ENCODE data around the gene CCDC12.

Gene CCDC12

GRCh38 chr3:47018269-47018611 lies 41.7 kb upstream of the CCDC12 start:
- H3K4me3 ChIP-seq (ENCODE audit: low read depth, low read length): peak overlapping the region; percentile 40
- no peak for DNase-seq (ENCODE audit: low read depth)
- TF ChIP-seq, protein P1, sequence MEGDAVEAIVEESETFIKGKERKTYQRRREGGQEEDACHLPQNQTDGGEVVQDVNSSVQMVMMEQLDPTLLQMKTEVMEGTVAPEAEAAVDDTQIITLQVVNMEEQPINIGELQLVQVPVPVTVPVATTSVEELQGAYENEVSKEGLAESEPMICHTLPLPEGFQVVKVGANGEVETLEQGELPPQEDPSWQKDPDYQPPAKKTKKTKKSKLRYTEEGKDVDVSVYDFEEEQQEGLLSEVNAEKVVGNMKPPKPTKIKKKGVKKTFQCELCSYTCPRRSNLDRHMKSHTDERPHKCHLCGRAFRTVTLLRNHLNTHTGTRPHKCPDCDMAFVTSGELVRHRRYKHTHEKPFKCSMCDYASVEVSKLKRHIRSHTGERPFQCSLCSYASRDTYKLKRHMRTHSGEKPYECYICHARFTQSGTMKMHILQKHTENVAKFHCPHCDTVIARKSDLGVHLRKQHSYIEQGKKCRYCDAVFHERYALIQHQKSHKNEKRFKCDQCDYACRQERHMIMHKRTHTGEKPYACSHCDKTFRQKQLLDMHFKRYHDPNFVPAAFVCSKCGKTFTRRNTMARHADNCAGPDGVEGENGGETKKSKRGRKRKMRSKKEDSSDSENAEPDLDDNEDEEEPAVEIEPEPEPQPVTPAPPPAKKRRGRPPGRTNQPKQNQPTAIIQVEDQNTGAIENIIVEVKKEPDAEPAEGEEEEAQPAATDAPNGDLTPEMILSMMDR (IDR thresholded peaks at IDR 0.05; ENCODE audit: low read depth, low read length): no peak
- TF ChIP-seq, protein P2, sequence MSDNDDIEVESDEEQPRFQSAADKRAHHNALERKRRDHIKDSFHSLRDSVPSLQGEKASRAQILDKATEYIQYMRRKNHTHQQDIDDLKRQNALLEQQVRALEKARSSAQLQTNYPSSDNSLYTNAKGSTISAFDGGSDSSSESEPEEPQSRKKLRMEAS (IDR thresholded peaks at IDR 0.05; ENCODE audit: low read depth, low read length): no peak
- no peak for TF ChIP-seq MYC (IDR thresholded peaks at IDR 0.05; ENCODE audit: low read depth, low read length)
- no peak for TF ChIP-seq POLR2A (IDR thresholded peaks at IDR 0.05; ENCODE audit: extremely low read depth, insufficient read length)

GRCh38 chr3:47017504-47018268 lies 41.1 kb upstream of the CCDC12 start:
- TF ChIP-seq, protein P1 (IDR thresholded peaks at IDR 0.05; ENCODE audit: low read depth, low read length): no peak
- TF ChIP-seq, protein P2 (IDR thresholded peaks at IDR 0.05; ENCODE audit: low read depth, low read length): peak; percentile 54
- TF ChIP-seq MYC (IDR thresholded peaks at IDR 0.05; ENCODE audit: low read depth, low read length): 0 out of 2 replicates have a peak, but pooled peaks have one; percentile 12
- DNase-seq (ENCODE audit: low read depth): peak; percentile 84
- peak overlapping the region; percentile 40 for H3K4me3 ChIP-seq (ENCODE audit: low read depth, low read length)

GRCh38 chr3:47016934-47017435 lies 40.4 kb upstream of the CCDC12 start:
- peak overlapping the region; percentile 40 for H3K4me3 ChIP-seq (ENCODE audit: low read depth, low read length)
- peak; percentile 97 for DNase-seq (ENCODE audit: low read depth)
- peak; percentile 26; the same call in 1 of the 2 replicates for TF ChIP-seq MYC (IDR thresholded peaks at IDR 0.05; ENCODE audit: low read depth, low read length)
- TF ChIP-seq POLR2A (IDR thresholded peaks at IDR 0.05; ENCODE audit: extremely low read depth, insufficient read length): no peak
- TF ChIP-seq, protein P1 (IDR thresholded peaks at IDR 0.05; ENCODE audit: low read depth, low read length): no peak

DNA sequence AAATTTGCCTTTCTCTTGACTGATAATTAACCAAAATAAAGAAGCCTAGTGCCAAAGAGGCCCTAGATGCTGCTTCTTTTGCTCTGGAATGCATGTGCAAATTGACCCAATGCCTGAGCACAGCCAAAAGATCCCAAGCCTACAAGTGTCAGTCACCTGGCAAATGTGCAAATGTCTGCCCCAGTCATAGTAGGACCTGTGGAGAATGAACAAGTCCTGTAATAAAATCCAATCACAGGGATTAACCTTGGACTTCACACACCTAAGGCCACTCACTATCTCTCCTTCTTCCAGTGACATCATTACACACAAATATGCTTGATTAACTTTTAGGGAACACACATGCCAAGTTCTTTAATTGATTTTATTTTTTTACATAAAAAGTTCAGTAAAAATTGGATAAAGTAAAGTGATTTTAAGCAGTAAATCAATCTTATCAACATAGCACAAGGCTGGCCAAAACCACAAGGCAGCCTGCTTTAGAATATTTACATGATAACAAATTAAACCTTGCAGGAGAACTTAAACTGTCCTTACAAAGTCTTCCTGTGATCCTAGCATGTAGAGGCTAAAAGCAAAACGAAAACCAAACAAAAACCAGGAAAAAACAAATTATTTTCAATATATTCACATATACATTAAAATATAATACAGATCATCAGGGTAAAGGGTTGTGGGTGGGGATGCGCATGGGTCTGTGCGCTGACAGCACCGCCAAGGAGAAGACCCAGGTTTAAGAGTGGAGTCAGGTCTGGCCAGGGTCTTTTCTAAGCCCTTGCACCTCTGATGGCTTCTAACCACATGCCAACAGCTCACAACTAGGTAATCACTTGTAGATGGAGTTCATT lies 39.8 kb upstream of the CCDC12 start:
- no peak for TF ChIP-seq POLR2A (IDR thresholded peaks at IDR 0.05; ENCODE audit: extremely low read depth, insufficient read length)
- TF ChIP-seq, protein P1 (IDR thresholded peaks at IDR 0.05; ENCODE audit: low read depth, low read length): no peak
- TF ChIP-seq, protein P2 (IDR thresholded peaks at IDR 0.05; ENCODE audit: low read depth, low read length): no peak
- no peak for TF ChIP-seq MYC (IDR thresholded peaks at IDR 0.05; ENCODE audit: low read depth, low read length)
- H3K4me3 ChIP-seq (ENCODE audit: low read depth, low read length): peak overlapping the region; percentile 4
- DNase-seq (ENCODE audit: low read depth): no peak

- DNase-seq (ENCODE audit: low read depth): no peak
- H3K4me3 ChIP-seq (ENCODE audit: low read depth, low read length): no peak overlapping the region
- TF ChIP-seq POLR2A (IDR thresholded peaks at IDR 0.05; ENCODE audit: extremely low read depth, insufficient read length): no peak
- no peak for TF ChIP-seq MYC (IDR thresholded peaks at IDR 0.05; ENCODE audit: low read depth, low read length)
- TF ChIP-seq, protein P1 (IDR thresholded peaks at IDR 0.05; ENCODE audit: low read depth, low read length): no peak
- TF ChIP-seq, protein P2 (IDR thresholded peaks at IDR 0.05; ENCODE audit: low read depth, low read length): no peak
Observed at GRCh38 chr3:47015151-47015550, 38.6 kb upstream of the CCDC12 start.
